ENCODE results near the gene ANKRD9.

The ANKRD9 gene

DNA sequence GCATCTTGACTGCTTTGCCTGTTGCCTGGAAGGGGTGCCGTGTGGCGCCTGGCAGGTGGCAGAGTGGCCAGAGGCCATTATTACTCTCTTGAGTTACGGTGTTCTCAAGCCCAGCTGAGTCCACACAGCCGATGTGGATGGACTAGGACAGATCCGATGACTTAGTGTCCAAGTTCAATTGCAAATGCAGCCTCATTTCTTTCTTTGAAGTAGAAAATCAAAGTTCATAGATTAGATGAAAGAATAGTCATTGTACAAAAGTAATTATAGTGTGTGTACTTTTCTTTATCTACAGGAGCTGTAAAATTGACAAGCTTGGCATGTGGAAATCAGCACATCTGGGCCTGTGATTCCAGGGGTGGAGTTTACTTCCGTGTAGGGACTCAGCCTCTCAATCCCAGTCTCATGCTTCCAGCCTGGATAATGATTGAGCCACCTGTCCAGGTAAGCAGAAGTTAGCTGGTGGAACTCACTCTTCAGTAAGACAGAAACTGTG lies 44.7 kb downstream of the ANKRD9 start:
- H3K4me2 ChIP-seq (ENCODE audit: insufficient read depth, low read length, poor library complexity, severe bottlenecking), result no peak overlapping the region
- WGBS, 2 donors (ENCODE audit: extremely low coverage in 2 of 2, insufficient read length in 2 of 2, insufficient replicate concordance in 1 of 2), result no CpG with 5 or more reads among the region's 6 CpGs

DNA sequence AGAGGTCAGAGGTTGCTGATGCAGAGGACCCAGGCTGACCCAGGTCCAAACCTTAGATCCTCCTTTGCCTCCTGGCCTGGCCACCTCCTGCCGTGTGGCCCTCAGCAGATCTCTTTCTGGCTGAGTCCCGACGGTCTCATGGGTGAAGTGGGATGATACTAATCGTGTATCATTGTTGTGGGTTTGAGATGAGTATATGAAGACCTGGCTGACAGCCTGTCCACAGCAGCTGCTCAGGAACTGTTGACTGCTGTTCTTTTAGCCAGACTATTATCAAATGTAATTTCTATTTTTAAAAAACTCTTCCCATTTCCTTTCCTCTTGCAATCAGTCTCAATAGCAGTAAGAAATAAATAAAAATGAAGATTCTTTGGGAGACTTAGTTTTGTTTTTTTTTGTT lies 45.6 kb downstream of the ANKRD9 start:
- Histone ChIP-seq H2BK5ac (ENCODE audit: low read length) (no peak overlapping the region), H2AFZ (ENCODE audit: low read length) (no peak overlapping the region), H3K4ac (ENCODE audit: low read length) (no peak overlapping the region), H3K79me1 (ENCODE audit: low read depth, low read length) (no peaks in the 10 kb centered on the region), H3K36me3 (replicated peaks in 1 of 2; ENCODE audit: control insufficient read depth in 2 of 2, insufficient read depth in 2 of 2, low read length in 2 of 2) (peaks cover 8 to 40% of the 10 kb centered on the region in 2 donors), H3K18ac (ENCODE audit: low read length) (no peak overlapping the region), H3K4me2 (ENCODE audit: insufficient read depth, low read length, poor library complexity, severe bottlenecking) (no peak overlapping the region), H4K91ac (ENCODE audit: low read depth, low read length, poor library complexity) (no peak overlapping the region), H2BK15ac (ENCODE audit: low read length) (no peak overlapping the region), H3K27ac (replicated peaks; ENCODE audit: low read length) (no peak overlapping the region), H3K9me3 (replicated peaks in 1 of 2; ENCODE audit: control insufficient read depth in 2 of 2, insufficient read depth in 1 of 2, low read depth in 1 of 2, low read length in 2 of 2) (peaks cover 0 to 3% of the 10 kb centered on the region in 2 donors), H2BK12ac (ENCODE audit: low read length) (no peak overlapping the region), H3K4me3 (ENCODE audit: low read length in 2 of 2) (no peak overlapping the region), H3K4me1 (ENCODE audit: control insufficient read depth in 2 of 2, insufficient read depth in 1 of 2, low read depth in 1 of 2, low read length in 2 of 2) (no peaks in the 10 kb centered on the region), H3K14ac (ENCODE audit: low read length) (no peak overlapping the region), H3K9ac (ENCODE audit: low read depth, low read length, poor library complexity) (no peak overlapping the region), H3K27me3 (ENCODE audit: control insufficient read depth in 3 of 3, insufficient read depth in 3 of 3, low read depth in 1 of 3, low read length in 3 of 3) (no peaks in the 10 kb centered on the region), H4K8ac (ENCODE audit: low read depth, low read length) (no peak overlapping the region), H2AK5ac (ENCODE audit: low read depth, low read length) (no peak overlapping the region), H2BK120ac (ENCODE audit: low read depth, low read length) (no peak overlapping the region), H3K23ac (ENCODE audit: low read depth, low read length, poor library complexity) (no peak overlapping the region)
- no CpG with 5 or more reads among the region's 4 CpGs for WGBS, 2 donors (ENCODE audit: extremely low coverage in 2 of 2, insufficient read length in 2 of 2, insufficient replicate concordance in 1 of 2)
- DNase-seq (ENCODE audit: low spot score), result no peak

More for the DNA sequence above, 44.7 kb downstream of the ANKRD9 start:
- H3K9ac ChIP-seq (ENCODE audit: low read depth, low read length, poor library complexity), result no peak overlapping the region
- H2AK5ac ChIP-seq (ENCODE audit: low read depth, low read length), result no peak overlapping the region
- H3K9me3 ChIP-seq (replicated peaks in 1 of 2; ENCODE audit: control insufficient read depth in 2 of 2, insufficient read depth in 1 of 2, low read depth in 1 of 2, low read length in 2 of 2), result peaks cover 0 to 5% of the 10 kb centered on the region in 2 donors
- H3K4me3 ChIP-seq (ENCODE audit: low read length in 2 of 2), result no peak overlapping the region
- no peak overlapping the region for H3K27ac ChIP-seq (replicated peaks; ENCODE audit: low read length)
- no peak overlapping the region for H2BK120ac ChIP-seq (ENCODE audit: low read depth, low read length)
- H3K79me1 ChIP-seq (ENCODE audit: low read depth, low read length), result no peaks in the 10 kb centered on the region
- DNase-seq (ENCODE audit: low spot score), result no peak
- H3K36me3 ChIP-seq (replicated peaks in 1 of 2; ENCODE audit: control insufficient read depth in 2 of 2, insufficient read depth in 2 of 2, low read length in 2 of 2), result peaks cover 8 to 40% of the 10 kb centered on the region in 2 donors
- H3K23ac ChIP-seq (ENCODE audit: low read depth, low read length, poor library complexity), result no peak overlapping the region
- no peak overlapping the region for H3K4ac ChIP-seq (ENCODE audit: low read length)
- H3K18ac ChIP-seq (ENCODE audit: low read length), result no peak overlapping the region
- H3K27me3 ChIP-seq (ENCODE audit: control insufficient read depth in 3 of 3, insufficient read depth in 3 of 3, low read depth in 1 of 3, low read length in 3 of 3), result no peaks in the 10 kb centered on the region
- H2AFZ ChIP-seq (ENCODE audit: low read length), result no peak overlapping the region
- no peak overlapping the region for H2BK12ac ChIP-seq (ENCODE audit: low read length)
- H2BK5ac ChIP-seq (ENCODE audit: low read length), result no peak overlapping the region
- no peak overlapping the region for H4K91ac ChIP-seq (ENCODE audit: low read depth, low read length, poor library complexity)
- H3K14ac ChIP-seq (ENCODE audit: low read length), result no peak overlapping the region
- no peak overlapping the region for H2BK15ac ChIP-seq (ENCODE audit: low read length)
- H4K8ac ChIP-seq (ENCODE audit: low read depth, low read length), result no peak overlapping the region
- H3K4me1 ChIP-seq (ENCODE audit: control insufficient read depth in 2 of 2, insufficient read depth in 1 of 2, low read depth in 1 of 2, low read length in 2 of 2), result no peaks in the 10 kb centered on the region

GRCh38 chr14:102462391-102462790 lies 47.2 kb downstream of the ANKRD9 start:
- no peak overlapping the region for H2AK5ac ChIP-seq (ENCODE audit: low read depth, low read length)
- no peaks in the 10 kb centered on the region for H3K4me1 ChIP-seq (ENCODE audit: control insufficient read depth in 2 of 2, insufficient read depth in 1 of 2, low read depth in 1 of 2, low read length in 2 of 2)
- no peak overlapping the region for H2BK5ac ChIP-seq (ENCODE audit: low read length)
- no peaks in the 10 kb centered on the region for H3K9me3 ChIP-seq (replicated peaks in 1 of 2; ENCODE audit: control insufficient read depth in 2 of 2, insufficient read depth in 1 of 2, low read depth in 1 of 2, low read length in 2 of 2)
- no peak overlapping the region for H3K4me2 ChIP-seq (ENCODE audit: insufficient read depth, low read length, poor library complexity, severe bottlenecking)
- no peak overlapping the region for H3K4me3 ChIP-seq (ENCODE audit: low read length in 2 of 2)
- H3K79me1 ChIP-seq (ENCODE audit: low read depth, low read length), result no peaks in the 10 kb centered on the region
- H2BK12ac ChIP-seq (ENCODE audit: low read length), result no peak overlapping the region
- no peak overlapping the region for H3K14ac ChIP-seq (ENCODE audit: low read length)
- peaks cover 11 to 49% of the 10 kb centered on the region in 2 donors for H3K36me3 ChIP-seq (replicated peaks in 1 of 2; ENCODE audit: control insufficient read depth in 2 of 2, insufficient read depth in 2 of 2, low read length in 2 of 2)
- H4K91ac ChIP-seq (ENCODE audit: low read depth, low read length, poor library complexity), result no peak overlapping the region
- no peak overlapping the region for H3K18ac ChIP-seq (ENCODE audit: low read length)
- no peak overlapping the region for H2BK120ac ChIP-seq (ENCODE audit: low read depth, low read length)
- no peak for DNase-seq (ENCODE audit: low spot score)
- H2AFZ ChIP-seq (ENCODE audit: low read length), result no peak overlapping the region
- H3K4ac ChIP-seq (ENCODE audit: low read length), result no peak overlapping the region
- H3K27me3 ChIP-seq (ENCODE audit: control insufficient read depth in 3 of 3, insufficient read depth in 3 of 3, low read depth in 1 of 3, low read length in 3 of 3), result no peaks in the 10 kb centered on the region
- H3K9ac ChIP-seq (ENCODE audit: low read depth, low read length, poor library complexity), result no peak overlapping the region
- no peak overlapping the region for H3K23ac ChIP-seq (ENCODE audit: low read depth, low read length, poor library complexity)
- no peak overlapping the region for H2BK15ac ChIP-seq (ENCODE audit: low read length)
- no peak overlapping the region for H3K27ac ChIP-seq (replicated peaks; ENCODE audit: low read length)
- no CpG with 5 or more reads among the region's 4 CpGs for WGBS, 2 donors (ENCODE audit: extremely low coverage in 2 of 2, insufficient read length in 2 of 2, insufficient replicate concordance in 1 of 2)
- no peak overlapping the region for H4K8ac ChIP-seq (ENCODE audit: low read depth, low read length)

GRCh38 chr14:102461490-102462338 lies 47.9 kb downstream of the ANKRD9 start:
- Histone ChIP-seq H3K23ac (ENCODE audit: low read depth, low read length, poor library complexity) (no peak overlapping the region), H2BK120ac (ENCODE audit: low read depth, low read length) (no peak overlapping the region), H3K18ac (ENCODE audit: low read length) (no peak overlapping the region), H3K36me3 (replicated peaks in 1 of 2; ENCODE audit: control insufficient read depth in 2 of 2, insufficient read depth in 2 of 2, low read length in 2 of 2) (peaks cover 11 to 52% of the 10 kb centered on the region in 2 donors), H3K79me1 (ENCODE audit: low read depth, low read length) (no peaks in the 10 kb centered on the region), H3K4ac (ENCODE audit: low read length) (no peak overlapping the region), H3K4me3 (ENCODE audit: low read length in 2 of 2) (no peak overlapping the region), H2AK5ac (ENCODE audit: low read depth, low read length) (no peak overlapping the region), H3K9me3 (replicated peaks in 1 of 2; ENCODE audit: control insufficient read depth in 2 of 2, insufficient read depth in 1 of 2, low read depth in 1 of 2, low read length in 2 of 2) (no peaks in the 10 kb centered on the region), H3K4me1 (ENCODE audit: control insufficient read depth in 2 of 2, insufficient read depth in 1 of 2, low read depth in 1 of 2, low read length in 2 of 2) (no peaks in the 10 kb centered on the region), H3K14ac (ENCODE audit: low read length) (no peak overlapping the region), H4K91ac (ENCODE audit: low read depth, low read length, poor library complexity) (no peak overlapping the region), H2AFZ (ENCODE audit: low read length) (no peak overlapping the region), H3K27me3 (ENCODE audit: control insufficient read depth in 3 of 3, insufficient read depth in 3 of 3, low read depth in 1 of 3, low read length in 3 of 3) (no peaks in the 10 kb centered on the region), H3K9ac (ENCODE audit: low read depth, low read length, poor library complexity) (peak overlapping the region; percentile 34), H3K27ac (replicated peaks; ENCODE audit: low read length) (no peak overlapping the region), H2BK15ac (ENCODE audit: low read length) (no peak overlapping the region), H4K8ac (ENCODE audit: low read depth, low read length) (no peak overlapping the region), H3K4me2 (ENCODE audit: insufficient read depth, low read length, poor library complexity, severe bottlenecking) (no peak overlapping the region), H2BK5ac (ENCODE audit: low read length) (no peak overlapping the region), H2BK12ac (ENCODE audit: low read length) (peak overlapping the region; percentile 96)
- no CpG with 5 or more reads among the region's 14 CpGs for WGBS, 2 donors (ENCODE audit: extremely low coverage in 2 of 2, insufficient read length in 2 of 2, insufficient replicate concordance in 1 of 2)
- DNase-seq (ENCODE audit: low spot score), result no peak
